Astrocyte of the cerebellum (primary cell): ENCODE data around the gene GSKIP.
A peak's percentile ranks its signal among the peaks of the same experiment; 100 is the strongest.

Experiments used
- DNase-seq: peaks from one replicate; pipeline ENCODE4 v3.0.0-alpha.2; 2011; ENCODE audit warnings: low read depth
- H3K4me3 ChIP-seq: 2 replicates; pipeline ENCODE4 v1.5.1; 2011; ENCODE audit warnings: mild to moderate bottlenecking, low read depth, low read length, moderate library complexity
- CTCF ChIP-seq: IDR thresholded peaks from 2 replicates; pipeline ENCODE4 v1.5.1; 2012; ENCODE audit warnings: low read length, low read depth, moderate library complexity, mild to moderate bottlenecking; ENCODE audit errors: missing control alignments
- in situ Hi-C: cut with HindIII; loops from 2 replicates; pipeline ENCODE4 v1.10.0; 2017; ENCODE audit warnings: low sequenced_read_pairs

The GSKIP gene

GRCh38 chr14:96357216-96357615 is 6.1 kb upstream of the GSKIP start:
- in situ Hi-C loops: no loop called here
- H3K4me3 ChIP-seq: no peak overlapping the region
- no peak for TF ChIP-seq CTCF
- no peak for DNase-seq

GRCh38 chr14:96359959-96360358 is 3.4 kb upstream of the GSKIP start:
- TF ChIP-seq CTCF: no peak
- in situ Hi-C loops: no loop called here
- no peak overlapping the region for H3K4me3 ChIP-seq
- no peak for DNase-seq

GRCh38 chr14:96362071-96362964 is 1.0 kb upstream of the GSKIP start:
- no peak for TF ChIP-seq CTCF
- no peak for DNase-seq
- H3K4me3 ChIP-seq: peak overlapping the region; percentile 99
- in situ Hi-C loops: no loop called here

GRCh38 chr14:96363751-96364336 is 518 bp downstream of the GSKIP start:
- no peak for TF ChIP-seq CTCF
- in situ Hi-C loops: no loop called here
- peak overlapping the region; percentile 99 for H3K4me3 ChIP-seq
- DNase-seq: no peak

- no peak for TF ChIP-seq CTCF
- DNase-seq: no peak
- H3K4me3 ChIP-seq: no peak overlapping the region
- in situ Hi-C loops: no loop called here
Measured at GRCh38 chr14:96364962-96365361, 1.6 kb downstream of the GSKIP start.

- H3K4me3 ChIP-seq: no peak overlapping the region
- no peak for TF ChIP-seq CTCF
- in situ Hi-C loops: no loop called here
- DNase-seq: no peak
Measured at GRCh38 chr14:96368534-96368933, 5.2 kb downstream of the GSKIP start.
